Coronary artery (tissue), 2 donors: ENCODE data around the gene RHOV.

Experiments
- DNase-seq: peaks from one replicate; pipeline ENCODE4 v3.0.0-alpha.2; 2017; ENCODE audit warnings: low spot score
- H3K27ac ChIP-seq, 2 donors: fragments of 200-600 bp; sonication (generic); one replicate each; pipeline ENCODE4 v1.5.1; 2016 to 2019
- H3K4me3 ChIP-seq: fragments of 200-600 bp; sonication (generic); 2 replicates; pipeline ENCODE4 v1.5.1; 2016; ENCODE audit warnings: mild to moderate bottlenecking, moderate library complexity
- TF ChIP-seq, protein P1 (sequence below): fragments of 200-600 bp; sonication (generic); IDR thresholded peaks from one replicate; pipeline ENCODE4 v1.5.1; 2019; ENCODE audit warnings: antibody characterized with exemption

The RHOV gene

DNA sequence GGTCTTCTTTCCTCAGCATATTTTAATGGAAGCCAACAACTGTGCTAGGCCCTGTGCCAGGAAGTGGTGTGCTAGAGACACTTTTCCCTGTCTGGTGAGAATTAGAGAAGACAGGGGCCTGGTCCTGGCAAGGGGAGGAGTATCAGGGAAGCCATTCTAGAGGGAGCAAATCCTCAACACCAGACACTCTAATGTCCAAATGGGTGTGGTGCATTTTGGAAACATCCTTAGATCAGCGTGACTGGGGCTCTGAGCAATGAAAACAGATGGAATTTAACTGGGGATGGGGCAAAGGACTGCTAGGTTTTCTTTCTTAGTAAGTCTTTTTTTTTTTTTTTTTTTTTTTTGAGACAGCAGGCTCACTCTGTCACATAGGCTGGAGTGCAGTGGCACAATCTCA lies 12.6 kb upstream of the RHOV start:
- Histone ChIP-seq H3K27ac (no peak overlapping the region), H3K4me3 (no peak overlapping the region)
- DNase-seq: no peak
- TF ChIP-seq, protein P1, sequence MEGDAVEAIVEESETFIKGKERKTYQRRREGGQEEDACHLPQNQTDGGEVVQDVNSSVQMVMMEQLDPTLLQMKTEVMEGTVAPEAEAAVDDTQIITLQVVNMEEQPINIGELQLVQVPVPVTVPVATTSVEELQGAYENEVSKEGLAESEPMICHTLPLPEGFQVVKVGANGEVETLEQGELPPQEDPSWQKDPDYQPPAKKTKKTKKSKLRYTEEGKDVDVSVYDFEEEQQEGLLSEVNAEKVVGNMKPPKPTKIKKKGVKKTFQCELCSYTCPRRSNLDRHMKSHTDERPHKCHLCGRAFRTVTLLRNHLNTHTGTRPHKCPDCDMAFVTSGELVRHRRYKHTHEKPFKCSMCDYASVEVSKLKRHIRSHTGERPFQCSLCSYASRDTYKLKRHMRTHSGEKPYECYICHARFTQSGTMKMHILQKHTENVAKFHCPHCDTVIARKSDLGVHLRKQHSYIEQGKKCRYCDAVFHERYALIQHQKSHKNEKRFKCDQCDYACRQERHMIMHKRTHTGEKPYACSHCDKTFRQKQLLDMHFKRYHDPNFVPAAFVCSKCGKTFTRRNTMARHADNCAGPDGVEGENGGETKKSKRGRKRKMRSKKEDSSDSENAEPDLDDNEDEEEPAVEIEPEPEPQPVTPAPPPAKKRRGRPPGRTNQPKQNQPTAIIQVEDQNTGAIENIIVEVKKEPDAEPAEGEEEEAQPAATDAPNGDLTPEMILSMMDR: no peak

DNA sequence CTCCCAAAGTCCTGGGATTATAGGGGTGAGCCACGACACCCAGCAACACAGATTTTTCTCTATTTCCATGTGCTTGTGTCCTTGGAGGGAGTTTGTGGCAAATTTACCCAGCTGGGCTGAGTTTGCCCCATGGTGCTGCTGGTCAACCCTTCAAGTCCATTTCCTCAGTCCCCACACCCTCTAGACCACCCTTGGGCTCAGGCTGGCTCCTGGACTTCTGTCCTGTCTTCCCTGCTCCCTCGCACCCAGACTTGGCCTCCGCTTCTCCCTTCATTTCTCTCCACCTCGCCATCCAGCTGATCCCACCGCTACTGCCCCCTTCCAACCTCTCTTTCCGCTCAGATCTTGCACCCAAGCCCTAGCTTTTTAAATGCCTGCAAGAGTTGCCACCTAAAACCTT lies 7.3 kb upstream of the RHOV start:
- Histone ChIP-seq H3K4me3 (no peak overlapping the region), H3K27ac (no peak overlapping the region)
- TF ChIP-seq, protein P1: no peak
- DNase-seq: no peak

DNA sequence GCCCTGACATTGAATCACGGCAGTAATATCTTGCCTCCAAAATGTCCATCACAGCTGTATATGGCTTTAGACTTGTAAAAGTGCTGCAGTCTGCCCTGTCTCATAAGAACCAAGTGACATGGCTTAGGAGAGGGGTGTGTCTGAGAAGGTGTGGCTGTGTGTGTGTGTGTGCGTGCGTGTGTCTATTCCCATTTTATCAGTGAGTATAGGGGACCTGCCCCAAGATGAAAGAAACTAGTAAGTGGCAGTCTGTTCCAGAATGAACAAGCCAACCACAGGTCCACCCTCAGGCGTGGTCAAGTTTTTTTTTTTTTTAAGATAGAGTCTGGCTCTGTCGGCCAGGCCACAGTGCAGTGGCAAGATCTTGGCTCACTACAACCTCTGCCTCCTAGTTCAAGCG lies 5.6 kb upstream of the RHOV start:
- no peak overlapping the region for H3K27ac ChIP-seq
- H3K4me3 ChIP-seq: no peak overlapping the region
- no peak for DNase-seq
- TF ChIP-seq, protein P1: no peak

DNA sequence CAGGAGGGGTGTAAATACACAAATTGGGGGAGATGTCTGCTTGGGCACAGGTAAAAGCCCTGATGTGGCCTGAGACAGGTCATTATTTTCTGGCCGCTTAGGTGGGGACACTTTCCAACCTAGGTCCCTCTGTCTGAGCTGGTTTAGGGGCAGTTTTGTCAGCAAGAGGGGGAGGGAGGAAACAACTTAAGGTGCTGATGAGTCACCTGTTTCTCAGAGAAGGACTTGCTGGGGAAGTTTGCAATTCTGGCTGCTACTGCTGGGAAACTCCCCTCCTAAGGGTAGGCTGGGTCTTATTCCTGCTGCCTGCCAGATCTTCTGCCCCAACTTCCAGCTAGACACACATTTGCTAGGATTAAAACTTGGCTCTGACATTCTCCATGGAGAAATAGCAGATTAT lies 4.8 kb upstream of the RHOV start:
- Histone ChIP-seq H3K27ac (no peak overlapping the region), H3K4me3 (no peak overlapping the region)
- TF ChIP-seq, protein P1: no peak
- DNase-seq: no peak

DNA sequence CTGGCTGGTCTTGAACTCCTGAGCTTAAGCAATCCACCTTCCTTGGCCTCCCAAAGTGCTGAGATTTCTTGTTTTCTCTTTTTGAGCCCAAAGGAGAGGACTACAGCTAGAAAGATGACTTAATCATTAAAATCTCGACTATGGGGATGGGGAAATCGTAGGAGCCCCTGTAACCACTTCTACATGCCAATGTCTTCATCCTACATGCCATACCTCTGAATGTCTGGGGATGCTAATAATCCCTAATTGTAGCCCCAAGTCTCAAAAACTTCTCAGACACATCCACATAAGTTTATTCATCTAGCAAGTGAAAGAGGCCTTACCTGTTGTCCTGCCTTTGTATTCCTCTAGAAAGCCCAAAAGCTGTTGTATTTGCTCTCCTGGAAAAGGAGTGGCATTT lies 3.7 kb upstream of the RHOV start:
- Histone ChIP-seq H3K27ac (no peak overlapping the region), H3K4me3 (no peak overlapping the region)
- TF ChIP-seq, protein P1: no peak
- DNase-seq: no peak

DNA sequence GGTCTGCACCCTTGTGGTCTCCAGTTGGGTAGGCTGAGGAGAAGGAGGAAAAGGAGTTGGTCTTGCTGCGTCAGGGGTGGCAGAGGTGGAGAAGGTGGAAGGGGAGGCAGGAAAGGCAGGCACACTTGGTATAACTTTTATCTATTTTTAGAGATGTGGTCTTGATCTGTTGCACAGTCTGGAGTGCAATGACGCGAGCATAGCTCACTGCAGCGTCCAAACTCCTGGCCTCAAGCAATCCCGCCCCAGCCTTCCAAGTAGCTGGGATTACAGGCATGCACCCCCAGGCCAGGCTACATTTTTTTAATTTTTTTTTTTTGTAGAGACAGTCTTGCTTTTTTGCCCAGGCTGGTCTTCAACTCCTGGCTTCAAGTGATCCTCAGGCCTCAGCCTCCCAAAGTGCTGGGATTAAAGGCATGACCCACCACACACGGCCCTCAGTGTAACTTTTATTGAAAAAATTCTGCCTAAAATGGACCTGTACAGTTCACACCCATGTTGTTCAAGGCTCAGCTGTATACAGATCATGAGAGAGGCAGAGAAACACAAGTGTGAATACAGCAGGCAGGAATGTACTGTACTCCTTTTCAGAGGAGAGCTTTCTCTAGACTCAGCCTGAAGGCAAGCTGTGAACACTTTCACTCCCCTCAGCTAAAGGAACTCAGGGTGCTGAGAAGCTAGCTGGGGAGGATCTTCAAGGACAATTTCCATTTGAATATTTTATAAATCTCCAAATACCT lies 2.1 kb upstream of the RHOV start:
- Histone ChIP-seq H3K4me3 (no peak overlapping the region), H3K27ac (no peak overlapping the region)
- TF ChIP-seq, protein P1: no peak
- DNase-seq: no peak
